Diencephalon (tissue), 1 donor: ENCODE results near the gene COL5A2. TPM values are rescaled to one million over a fixed set of nuclear protein-coding genes. Genes with fewer than 3 reads are reported as not detected.

Experiments
- small RNA-seq: library from RNA; depleted of rRNA; stranded (forward); fragments of <200 nt; gene quantifications from one replicate; pipeline ENCODE3, GENCODE V24; 2014
- total RNA-seq: library from RNA; depleted of rRNA; stranded (reverse); fragments of >200 nt; gene quantifications from one replicate; pipeline ENCODE4 v1.2.3, GENCODE V29; 2014

The COL5A2 gene
- 19.1 TPM for total RNA-seq

GRCh38 chr2:189179570-189179950 is at the start of gene COL5A2:
COL5A2 (minus strand) TSS chr2:189179761; CDS start chr2:189179604, 157 bp downstream.

Small RNAs within 50 kb of the gene (small RNA-seq; reads per million reads assigned to genes)
- gene MIR3129 = not detected

Other genes starting within 250 kb of the COL5A2 start
- 109 TPM for gene COL3A1, start 205.4 kb downstream of the COL5A2 start, total RNA-seq